T-helper 17 cell (primary cell): ENCODE results near the gene FAXDC2. TPM values are rescaled to one million over a fixed set of nuclear protein-coding genes. Genes with fewer than 3 reads are reported as not detected.

Experiments used
- ATAC-seq: fragments of 150-1000 bp; cut with Tn5 transposase; 2 replicates; pipeline ENCODE4 v1.10.0; 2021; ENCODE audit warnings: mild to moderate bottlenecking, moderate library complexity
- DNase-seq, 3 donors: peaks; one replicate each; pipeline versions ENCODE4 v3.0.0 to v3.0.0-alpha.2; 2020 to 2021
- H3K9me3 ChIP-seq: one replicate; pipeline ENCODE4 v1.7.0; 2013; ENCODE audit warnings: low read length, mild to moderate bottlenecking; ENCODE audit not compliant: control insufficient read depth, poor library complexity, severe bottlenecking
- H3K27ac Mint-ChIP-seq: one replicate; pipeline ENCODE4 v1.8.0; 2022; ENCODE audit warnings: mild to moderate bottlenecking, moderate library complexity, mixed read lengths
- H3K27me3 Mint-ChIP-seq: one replicate; pipeline ENCODE4 v1.8.0; 2022; ENCODE audit warnings: mixed read lengths
- H3K36me3 Mint-ChIP-seq: one replicate; pipeline ENCODE4 v1.8.0; 2022; ENCODE audit warnings: low read depth, mixed read lengths
- H3K4me1 Mint-ChIP-seq: one replicate; pipeline ENCODE4 v1.8.0; 2022; ENCODE audit warnings: mild to moderate bottlenecking, mixed read lengths
- H3K4me3 Mint-ChIP-seq: one replicate; pipeline ENCODE4 v1.8.0; 2022; ENCODE audit warnings: mild to moderate bottlenecking, moderate library complexity, mixed read lengths
- total RNA-seq, 4 donors: library from RNA in 2 of 4; stranded (reverse) in 2 of 4; gene quantifications; one replicate each; pipeline ENCODE4 v1.2.3 and lab custom pipeline; 2022 to 2026

The FAXDC2 gene
- total RNA-seq, 2 donors from 2014 or later: 1.1 to 36.8 TPM

- no peaks in the 10 kb centered on the region for H3K9me3 ChIP-seq
- DNase-seq (no peak), ATAC-seq (no peak)
- peak overlapping the region; percentile 21 for H3K4me3 Mint-ChIP-seq
- H3K4me1 Mint-ChIP-seq: peaks cover 46% of the 10 kb centered on the region
- peak overlapping the region; percentile 32 for H3K27ac Mint-ChIP-seq
- H3K36me3 Mint-ChIP-seq: no peaks in the 10 kb centered on the region
- no peaks in the 10 kb centered on the region for H3K27me3 Mint-ChIP-seq
Observed at GRCh38 chr5:154773326-154773725, 77.1 kb downstream of the FAXDC2 start.

DNA sequence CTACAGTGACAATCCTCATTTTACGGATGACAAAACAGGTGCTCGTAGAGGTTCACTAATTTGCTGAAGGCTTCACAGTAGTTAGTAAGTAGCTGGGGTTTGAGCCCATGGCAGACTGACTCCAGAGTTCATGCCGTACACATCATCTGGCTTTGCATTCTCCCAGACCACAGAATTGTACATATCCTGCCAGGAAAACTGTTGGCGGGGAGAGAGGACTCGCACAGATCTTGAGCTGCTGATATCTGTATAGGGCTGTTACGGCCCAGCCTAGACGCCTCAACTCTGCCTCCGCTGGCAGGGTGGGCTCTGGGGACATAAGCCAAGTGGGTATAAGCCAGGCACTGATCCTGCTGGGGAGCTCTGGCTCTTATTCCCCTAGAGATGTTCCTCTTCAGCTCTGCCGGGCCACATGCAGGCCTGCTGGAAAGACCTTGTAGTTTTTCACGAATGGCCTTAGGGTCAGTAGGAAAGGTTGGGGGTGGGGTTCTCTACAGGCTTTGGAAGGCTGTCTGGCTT lies 79.0 kb downstream of the FAXDC2 start:
- Mint-ChIP-seq H3K4me1 (peaks cover 57% of the 10 kb centered on the region), H3K4me3 (no peak overlapping the region), H3K27me3 (no peaks in the 10 kb centered on the region), H3K36me3 (peaks cover 2% of the 10 kb centered on the region), H3K27ac (peak overlapping the region; percentile 95)
- H3K9me3 ChIP-seq: no peaks in the 10 kb centered on the region
- ATAC-seq (no peak), DNase-seq (no peak)

- no peaks in the 10 kb centered on the region for H3K27me3 Mint-ChIP-seq
- ATAC-seq (peak; percentile 27), DNase-seq (no peak)
- H3K36me3 Mint-ChIP-seq: peaks cover 4% of the 10 kb centered on the region
- no peaks in the 10 kb centered on the region for H3K9me3 ChIP-seq
- H3K4me1 Mint-ChIP-seq: peaks cover 64% of the 10 kb centered on the region
- peak overlapping the region; percentile 95 for H3K27ac Mint-ChIP-seq
- no peak overlapping the region for H3K4me3 Mint-ChIP-seq
Observed at GRCh38 chr5:154770111-154770510, 80.3 kb downstream of the FAXDC2 start.

Other genes with a start within 250 kb of the FAXDC2 start
- 100 to 1,000 TPM; 121 to 125 TPM for gene LARP1, start 95.2 kb downstream of the FAXDC2 start, total RNA-seq
- 100 to 1,000 TPM; 109 to 111 TPM for gene CNOT8, start 8.0 kb upstream of the FAXDC2 start, total RNA-seq
- gene GEMIN5, start 87.6 kb upstream of the FAXDC2 start, total RNA-seq: 1 to 10 TPM; 6.3 to 6.8 TPM
- 10 to 100 TPM; 24.3 to 24.5 TPM for gene MRPL22, start 90.5 kb upstream of the FAXDC2 start, total RNA-seq
- gene KIF4B, start 163.2 kb upstream of the FAXDC2 start, total RNA-seq: not detected